NCI-H82 treated with DMSO at 0.1 percent for 48 hours (cell line): ENCODE measurements around the gene SSX7.
"Not testable (repeated sequence)": the region's sequence is repeated elsewhere in the genome, so short reads cannot be mapped to it uniquely, and the experiment has no call there.

Experiments
- DNase-seq: peaks from one replicate; lab custom pipeline; 2025; ENCODE audit not compliant: unreplicated experiment; lab: John Stamatoyannopoulos, UW

The SSX7 gene, protein sequence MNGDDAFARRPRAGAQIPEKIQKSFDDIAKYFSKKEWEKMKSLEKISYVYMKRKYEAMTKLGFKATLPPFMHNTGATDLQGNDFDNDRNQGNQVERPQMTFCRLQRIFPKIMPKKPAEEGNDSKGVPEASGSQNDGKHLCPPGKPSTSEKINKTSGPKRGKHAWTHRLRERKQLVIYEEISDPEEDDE

DNA sequence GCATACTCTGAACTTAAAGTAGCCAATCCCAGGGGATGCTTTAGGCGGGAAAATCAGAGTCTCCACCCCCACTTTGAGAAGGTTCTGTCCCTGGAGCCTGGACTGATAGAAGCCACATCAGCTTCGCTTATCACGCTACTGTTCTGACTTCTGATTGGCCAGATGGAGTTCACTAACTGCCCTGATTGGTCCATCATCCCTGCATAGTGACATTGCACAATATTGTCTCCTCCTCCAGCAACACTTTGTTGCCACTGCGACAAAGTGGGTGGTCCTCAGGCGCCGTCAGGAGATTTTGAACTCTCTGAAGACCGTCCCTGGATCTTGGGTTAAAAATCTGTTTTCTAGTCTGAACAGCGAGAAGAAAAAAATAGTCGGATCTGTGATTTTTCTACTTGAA, at the start of gene SSX7:
Gene SSX7, minus strand, starts transcription at position 101 of the 400 bp plus-strand sequence. CDS start 1,428 bp downstream, outside the sequence.
- DNase-seq = not testable (repeated sequence)

DNA sequence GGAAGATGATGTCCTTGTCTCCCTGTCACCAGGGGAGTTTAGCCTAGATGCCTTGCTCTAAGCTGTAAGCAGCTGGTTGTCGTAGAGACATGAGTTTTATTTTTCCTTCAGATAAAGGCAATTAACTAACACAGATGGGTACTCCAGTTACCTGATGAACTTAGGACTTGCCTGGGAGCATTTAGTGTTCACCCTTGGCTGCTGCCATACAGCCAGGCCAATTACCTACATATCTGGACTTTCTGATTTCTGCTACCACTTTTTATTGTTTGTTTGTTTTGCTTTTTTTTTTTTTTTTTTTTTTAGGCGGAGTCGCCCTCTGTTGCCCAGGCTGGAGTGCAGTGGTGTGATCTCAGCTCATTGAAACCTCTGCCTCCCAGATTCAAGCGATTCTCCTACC, 37.3 kb upstream of the SSX7 start:
- not testable (repeated sequence) for DNase-seq

DNA sequence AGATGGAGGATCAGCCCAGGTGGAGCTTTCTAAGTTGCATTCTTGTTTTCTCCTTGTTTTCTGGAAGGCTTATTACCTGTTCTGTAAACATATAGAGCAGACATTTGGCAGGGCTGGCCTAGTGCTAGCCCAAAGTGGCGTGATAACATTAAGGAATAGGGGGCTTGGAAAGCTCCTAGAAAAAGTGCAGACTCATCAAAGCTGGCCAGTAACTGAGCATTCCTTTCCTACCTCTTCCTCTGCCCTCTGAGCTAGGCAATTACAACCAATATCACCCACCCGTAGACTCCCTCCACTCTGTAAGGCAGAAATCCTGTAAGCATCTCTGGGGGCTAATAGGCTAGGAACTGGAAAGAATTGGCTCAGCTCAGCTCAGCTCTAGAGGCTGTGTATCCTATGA, 7.5 kb upstream of the SSX7 start:
- DNase-seq = not testable (repeated sequence)

DNA sequence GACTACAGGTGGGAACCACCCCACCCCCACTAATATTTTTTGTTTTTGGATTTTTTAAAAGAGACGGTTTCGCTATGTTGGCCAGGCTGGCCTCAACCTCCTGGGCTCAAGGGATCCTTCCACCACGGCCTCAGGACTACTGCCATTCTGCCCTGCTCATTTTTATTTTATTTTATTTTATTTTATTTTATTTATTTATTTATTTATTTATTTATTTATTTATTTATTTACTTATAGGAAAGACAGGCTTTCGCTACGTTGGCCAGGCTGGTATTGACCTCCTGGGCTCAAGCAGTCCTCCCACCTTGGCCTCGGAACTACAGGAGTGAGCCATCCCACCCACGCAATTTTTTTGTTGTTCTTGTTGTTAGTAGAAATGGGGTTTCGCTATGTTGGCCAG, 775 bp upstream of the SSX7 start:
- not testable (repeated sequence) for DNase-seq

DNA sequence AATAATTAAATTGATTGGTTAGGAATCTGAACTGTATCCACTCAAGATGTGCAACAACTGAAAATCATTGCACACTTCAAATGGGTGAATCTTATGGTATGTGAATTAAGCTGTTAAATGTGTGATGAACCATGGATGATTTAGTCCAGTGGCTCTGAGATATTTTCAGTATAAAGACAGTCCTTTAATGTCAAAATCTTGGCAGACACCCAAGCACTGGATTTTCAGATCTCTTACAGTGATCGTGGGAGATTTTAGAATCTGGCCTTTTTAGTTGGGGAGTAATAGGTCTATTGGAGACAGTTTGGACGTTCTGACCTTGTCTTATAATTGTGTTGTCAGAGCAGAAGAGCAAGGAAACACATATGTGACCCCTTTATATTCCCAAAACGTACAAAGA, 4.0 kb downstream of the SSX7 start:
- DNase-seq = not testable (repeated sequence)

DNA sequence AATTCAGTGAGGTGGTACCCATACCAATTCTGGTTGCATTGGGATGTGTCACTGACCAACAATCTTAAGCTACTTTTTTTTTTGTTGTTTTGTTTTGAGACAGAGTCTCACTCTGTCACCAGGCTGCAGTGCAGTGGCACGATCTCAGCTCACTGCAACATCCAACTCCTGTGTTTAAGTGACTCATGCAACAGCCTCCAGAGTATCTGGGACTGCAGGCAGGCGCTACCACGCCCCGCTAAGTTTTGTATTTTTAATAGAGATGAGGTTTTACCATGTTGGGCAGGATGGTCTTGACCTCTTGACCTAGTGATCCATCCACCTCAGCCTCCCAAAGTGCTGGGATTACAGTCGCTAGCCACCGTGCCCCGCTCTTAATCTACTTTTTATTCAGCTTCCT, 5.7 kb downstream of the SSX7 start:
- DNase-seq = not testable (repeated sequence)

DNA sequence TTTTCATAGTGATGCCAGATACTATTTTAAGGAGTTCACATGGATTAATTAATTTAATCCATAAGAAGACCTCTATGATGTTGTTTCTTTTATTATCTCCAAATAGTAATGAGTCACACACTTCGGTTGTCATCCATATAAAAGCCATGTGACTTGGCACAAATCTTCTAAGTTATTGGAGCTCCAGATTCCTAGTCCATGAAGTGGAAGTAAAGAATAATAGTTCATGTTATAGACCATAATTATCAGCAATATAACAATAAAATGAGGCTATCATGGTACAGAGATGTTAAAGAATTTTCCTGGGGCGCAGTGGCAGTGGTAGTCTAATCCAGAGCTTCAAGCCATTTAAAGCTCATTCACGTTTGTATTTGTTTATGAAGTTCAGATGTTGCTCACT, 26.2 kb downstream of the SSX7 start:
- DNase-seq = not testable (repeated sequence)

DNA sequence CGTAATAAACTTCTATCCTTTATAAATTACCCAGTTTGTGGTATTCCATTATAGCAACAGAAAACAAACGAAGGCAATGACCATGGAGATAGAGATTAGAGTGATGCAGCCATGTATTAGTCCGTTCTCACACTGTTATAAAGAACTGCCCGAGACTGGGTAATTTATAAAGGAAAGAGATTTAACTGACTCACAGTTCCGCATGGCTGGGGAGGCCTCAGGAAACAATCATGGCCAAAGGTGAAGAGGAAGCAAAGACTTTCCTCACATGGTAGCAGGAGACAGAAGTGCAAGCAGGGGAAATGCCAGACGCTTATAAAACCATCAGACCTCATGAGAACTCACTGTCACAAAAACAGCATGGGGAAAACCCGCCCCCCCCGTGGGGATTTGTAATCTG, 34.0 kb downstream of the SSX7 start:
- not testable (repeated sequence) for DNase-seq

DNA sequence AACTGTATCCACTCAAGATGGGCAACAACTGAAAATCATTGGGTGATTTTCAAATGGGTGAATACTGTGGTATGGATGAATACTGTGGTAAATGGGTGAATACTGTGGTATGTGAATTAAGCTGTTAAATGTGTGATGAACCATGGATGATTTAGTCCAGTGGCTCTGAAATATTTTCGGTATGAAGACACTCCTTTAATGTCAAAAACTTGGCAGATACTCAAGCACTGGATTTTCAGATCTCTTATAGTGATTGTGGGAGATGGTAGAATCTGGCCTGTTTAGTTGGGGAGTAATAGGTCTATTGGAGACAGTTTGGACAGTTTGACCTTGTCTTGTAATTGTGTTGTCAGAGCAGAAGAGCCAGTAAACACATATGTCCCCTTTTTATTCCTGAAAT, 45.7 kb downstream of the SSX7 start:
- DNase-seq = no peak

DNA sequence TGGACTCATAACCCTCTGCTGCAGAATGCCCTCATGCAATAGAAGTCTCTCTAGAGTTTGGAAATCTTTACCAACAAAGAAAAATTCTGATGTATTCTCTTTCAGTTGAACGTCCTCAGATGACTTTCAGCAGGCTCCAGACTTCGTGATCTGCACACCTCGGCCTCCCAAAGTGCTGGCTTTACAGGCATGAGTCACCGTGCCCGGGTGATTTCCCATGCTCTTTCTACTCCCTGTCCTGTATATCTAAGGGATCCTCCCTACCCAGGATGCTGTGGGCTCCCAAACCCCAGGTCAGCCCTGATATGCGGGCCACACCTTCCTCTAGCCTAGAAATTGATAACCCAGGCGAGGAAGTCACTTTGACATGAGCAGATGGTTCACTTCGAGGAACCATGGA, 51.5 kb downstream of the SSX7 start:
- DNase-seq = not testable (repeated sequence)

DNA sequence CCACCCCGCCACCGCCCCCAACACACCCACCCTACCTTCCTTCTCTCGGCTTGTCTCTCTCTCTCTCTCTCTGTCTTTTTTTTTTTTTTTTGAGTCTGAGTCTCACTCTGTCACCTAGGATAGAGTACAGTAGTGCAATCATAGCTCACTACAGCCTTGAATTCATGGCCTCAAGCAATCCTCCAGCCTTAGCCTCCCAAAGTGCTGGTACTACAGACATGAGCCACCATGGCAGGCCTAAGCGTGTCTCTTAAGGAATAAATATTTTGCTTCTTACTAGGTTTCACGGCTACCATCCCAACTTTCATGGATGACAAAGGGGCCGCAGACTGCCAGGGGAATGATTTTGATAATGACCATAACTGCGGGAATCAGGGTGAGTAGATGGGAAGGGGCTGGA, 55.8 kb downstream of the SSX7 start:
- no peak for DNase-seq

DNA sequence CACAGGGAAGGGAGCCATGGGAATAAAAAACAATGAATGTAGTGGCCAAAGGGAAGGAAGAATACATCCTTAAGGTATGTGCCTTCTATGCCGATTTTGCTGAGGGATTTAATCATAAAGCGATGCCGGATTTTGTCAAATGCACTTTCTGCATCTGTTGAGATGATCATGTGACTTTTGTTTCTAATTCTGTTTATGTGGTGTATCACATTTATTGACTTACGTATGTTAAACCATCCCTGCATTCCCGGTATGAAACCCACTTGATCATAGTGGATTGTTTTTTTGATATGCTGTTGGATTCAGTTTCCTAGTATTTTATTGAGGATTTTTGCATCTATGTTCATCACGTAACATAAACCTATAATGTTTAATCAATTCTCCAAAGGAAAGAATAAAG, 60.0 kb downstream of the SSX7 start:
- DNase-seq = no peak
